NCI-H510A treated with DMSO at 0.1 percent for 48 hours (cell line): ENCODE results near the gene OVCA2.

ENCODE experiments used
- DNase-seq: peaks from one replicate; lab custom pipeline; 2025; lab: John Stamatoyannopoulos, UW

Gene OVCA2

DNA sequence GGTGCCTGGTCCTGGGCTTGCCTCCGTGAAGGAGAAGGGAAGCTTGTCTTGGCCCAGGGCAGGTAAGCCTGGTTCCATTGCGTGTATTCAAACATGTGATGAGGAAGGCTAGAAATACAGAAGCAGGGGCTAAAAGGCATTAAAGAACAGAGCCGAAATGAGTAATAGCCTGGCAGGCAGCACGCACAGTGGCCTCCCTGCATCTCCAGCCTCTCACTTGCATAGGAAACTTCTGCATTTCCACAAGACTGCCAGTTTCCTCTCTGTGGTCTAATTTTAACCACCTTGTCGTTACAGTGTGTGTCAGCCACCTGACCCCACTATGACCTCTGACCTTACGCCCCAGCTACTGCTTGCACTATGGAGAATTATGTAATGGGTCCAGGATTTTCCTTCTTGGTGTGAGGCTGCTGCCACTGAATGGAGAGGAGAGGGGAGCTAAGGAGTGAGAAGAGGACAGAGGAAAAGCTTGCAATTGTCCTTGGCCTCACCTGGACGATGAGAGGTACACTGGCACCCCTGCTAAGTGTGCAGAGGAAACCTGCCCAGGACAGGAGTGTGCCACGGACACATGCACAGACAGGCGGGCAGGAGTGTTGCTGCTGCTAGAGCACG is 45.9 kb downstream of the OVCA2 start:
- no peak for DNase-seq

DNA sequence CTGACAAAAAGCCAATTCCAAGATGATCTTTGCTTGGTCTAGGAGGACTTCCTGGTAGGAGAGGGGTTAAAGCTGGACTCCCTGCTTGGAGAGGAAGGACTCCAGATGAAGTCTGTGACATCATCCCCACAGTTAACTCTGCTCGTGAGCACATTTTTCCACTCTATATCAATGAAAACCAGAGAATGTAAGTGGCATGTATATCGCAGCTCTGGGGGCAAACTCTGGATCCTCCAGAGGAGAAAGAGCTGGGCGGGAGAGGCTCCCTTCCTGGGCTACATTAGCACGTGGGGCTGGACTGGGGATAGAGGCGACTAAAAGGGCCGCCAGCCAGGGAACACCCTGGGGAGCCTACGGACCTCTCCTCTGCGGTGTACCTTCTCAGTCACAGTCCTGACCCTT is 47.2 kb downstream of the OVCA2 start:
- DNase-seq = no peak

DNA sequence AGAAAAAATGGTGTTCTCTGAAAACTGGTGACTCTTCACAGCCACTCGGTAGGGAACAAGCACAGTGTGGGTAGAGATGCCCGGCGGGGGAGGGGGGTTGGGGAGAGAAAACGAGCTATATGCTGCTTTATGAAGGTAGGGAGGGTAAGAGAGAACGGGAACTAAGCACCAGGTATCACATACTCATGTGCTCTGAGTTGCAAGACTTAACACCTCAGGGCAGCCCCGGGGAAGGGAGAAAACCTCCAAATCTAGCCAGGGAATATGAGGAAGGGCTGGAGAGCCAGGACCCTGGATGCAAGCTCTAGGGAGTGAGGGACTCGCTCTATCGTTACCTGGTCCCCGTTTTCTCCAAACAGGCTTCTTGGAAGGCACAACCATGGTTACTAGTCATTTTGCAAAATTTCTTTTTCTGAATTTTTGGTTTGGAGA is 48.4 kb downstream of the OVCA2 start:
- no peak for DNase-seq

- no peak for DNase-seq
Measured at GRCh38 chr17:2090804-2091534, 49.1 kb downstream of the OVCA2 start.

DNA sequence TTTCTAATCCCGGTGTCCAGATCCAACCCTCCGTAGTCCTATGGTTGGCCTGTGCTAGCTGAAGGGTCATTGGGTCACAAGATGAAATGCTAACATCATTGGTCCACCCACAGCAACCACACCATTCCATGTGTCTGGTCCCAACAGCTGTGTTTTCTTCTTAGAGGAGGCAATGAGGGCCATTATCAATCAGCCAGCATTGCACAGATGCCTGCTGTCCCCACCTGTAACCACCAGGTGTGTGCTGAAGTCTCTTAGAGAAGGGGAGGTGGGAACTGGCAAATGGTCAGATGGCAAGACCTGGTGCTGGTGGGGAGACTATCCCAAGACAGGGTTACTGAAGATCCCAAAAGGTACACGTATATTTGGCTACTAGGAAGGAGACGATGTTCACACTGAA is 50.4 kb downstream of the OVCA2 start:
- no peak for DNase-seq
